Retinal pigment epithelial cell (primary cell): ENCODE data around the gene LRP3.

Experiments
- DNase-seq: peaks from one replicate; pipeline ENCODE4 v3.0.0-alpha.2; 2010; ENCODE audit warnings: low read depth
- H3K4me3 ChIP-seq: 2 replicates; pipeline ENCODE4 v1.5.1; 2011; ENCODE audit warnings: mild to moderate bottlenecking, low read length, control low read depth, moderate library complexity
- CTCF ChIP-seq: conservative IDR thresholded peaks from 2 replicates; pipeline ENCODE4 v1.5.1; 2011; ENCODE audit warnings: low read depth, low read length, control low read depth, inconsistent platforms

Gene LRP3

GRCh38 chr19:33240181-33240771, 46.1 kb downstream of the LRP3 start:
- no peak for DNase-seq
- TF ChIP-seq CTCF, result no peak
- no peak overlapping the region for H3K4me3 ChIP-seq

DNA sequence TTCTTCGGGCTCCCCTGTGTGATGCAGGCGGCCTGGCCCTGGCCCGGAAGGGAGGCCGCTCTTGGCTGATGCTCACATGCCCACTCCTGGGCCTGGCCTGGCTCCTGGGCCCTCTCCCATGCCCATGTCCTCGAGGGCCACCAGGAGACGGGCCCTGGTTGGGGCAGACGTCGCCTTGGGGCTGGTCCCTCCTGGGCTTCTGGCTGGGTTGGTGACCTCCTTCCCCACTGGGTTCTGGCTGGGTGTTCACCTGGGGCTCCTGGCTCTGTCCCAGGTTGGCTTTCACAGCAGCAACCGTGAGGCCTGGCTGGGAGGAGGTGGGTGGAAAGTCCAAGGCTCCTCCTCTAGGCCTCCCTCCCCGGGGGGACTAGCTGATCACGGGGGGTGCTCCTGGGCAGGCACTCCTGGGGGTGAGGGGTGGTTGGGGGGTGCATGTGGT, 47.0 kb downstream of the LRP3 start:
- H3K4me3 ChIP-seq, result no peak overlapping the region
- no peak for DNase-seq
- no peak for TF ChIP-seq CTCF

DNA sequence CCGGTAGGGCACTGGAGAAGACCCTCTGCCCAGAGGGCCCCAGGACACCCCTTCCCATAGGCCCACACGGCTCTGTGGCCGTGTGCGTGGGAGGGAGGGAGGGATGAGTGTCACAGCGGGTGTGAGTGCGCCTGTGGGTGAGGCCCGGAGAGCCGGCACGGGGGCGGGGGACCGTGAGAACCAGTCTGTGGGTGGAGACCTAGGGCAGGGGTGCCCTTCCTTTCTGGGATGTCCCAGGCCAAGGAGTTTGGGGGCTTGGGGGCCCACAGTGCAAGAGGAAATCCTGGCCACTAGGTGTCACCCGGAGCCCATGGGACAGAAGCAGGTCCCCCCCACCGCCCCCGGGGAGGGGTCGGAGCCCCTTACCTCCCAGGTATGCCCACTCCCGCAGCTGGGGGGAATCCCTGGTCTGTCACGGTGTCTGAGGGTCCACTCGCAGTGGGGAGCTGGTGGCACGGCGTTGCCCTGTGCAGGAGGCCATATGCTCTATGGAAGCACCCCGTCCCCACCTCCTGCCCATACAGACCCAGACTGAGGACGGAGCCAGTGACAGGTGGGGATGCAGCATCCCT, 47.5 kb downstream of the LRP3 start:
- no peak for DNase-seq
- peak; percentile 53 for TF ChIP-seq CTCF
- H3K4me3 ChIP-seq, result no peak overlapping the region

GRCh38 chr19:33242131-33242530, 48.0 kb downstream of the LRP3 start:
- DNase-seq, result no peak
- no peak overlapping the region for H3K4me3 ChIP-seq
- TF ChIP-seq CTCF, result no peak

- H3K4me3 ChIP-seq, result no peak overlapping the region
- TF ChIP-seq CTCF, result no peak
These were observed 48.8 kb downstream of the LRP3 start for GRCh38 chr19:33242911-33243310.

DNA sequence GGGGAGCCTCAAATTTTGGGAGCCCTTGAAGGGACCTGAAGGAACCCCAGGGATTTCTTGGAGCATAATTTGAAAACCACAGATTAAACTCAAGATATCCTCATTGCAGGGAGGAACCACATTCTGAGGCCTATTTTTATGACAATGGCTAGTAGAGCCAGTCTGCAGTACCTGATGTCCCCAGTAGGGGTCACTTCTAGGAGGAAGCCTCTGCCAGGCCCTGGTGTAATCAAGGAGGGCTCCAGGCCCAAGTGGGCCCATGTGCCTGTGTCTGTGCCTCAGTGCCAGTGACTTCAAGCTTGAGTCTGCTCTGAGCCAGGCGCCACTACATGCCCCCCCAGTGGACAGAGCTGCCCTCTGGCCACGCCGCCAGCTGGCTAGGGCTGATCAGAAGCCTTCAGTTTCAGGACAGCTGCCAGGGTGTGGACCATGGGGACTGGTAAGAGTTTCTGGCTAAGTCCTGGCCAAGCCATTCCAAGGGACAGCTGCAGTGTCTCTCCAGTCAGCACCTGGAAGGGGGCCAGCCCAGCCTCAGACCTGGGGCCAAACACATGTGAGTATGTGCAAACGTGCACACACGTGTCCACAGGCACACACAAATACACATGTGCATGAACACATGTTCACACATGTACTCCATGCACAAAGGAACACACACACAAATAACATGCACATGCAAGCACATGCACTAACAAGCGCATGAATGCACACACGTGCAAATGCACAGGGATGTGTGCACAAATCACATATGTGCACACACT, 52.0 kb downstream of the LRP3 start:
- TF ChIP-seq CTCF, result peak; percentile 59
- no peak overlapping the region for H3K4me3 ChIP-seq
- no peak for DNase-seq

More at GRCh38 chr19:33242911-33243310, 48.8 kb downstream of the LRP3 start:
- no peak for DNase-seq
